Gastrocnemius medialis (tissue), 4 donors: Measurements from ENCODE around the gene CHST8. TPM values are rescaled to one million over a fixed set of nuclear protein-coding genes. Genes with fewer than 3 reads are reported as not detected.

Experiments used
- ATAC-seq, 2 donors: fragments of 150-250 bp; one replicate each; pipeline ENCODE4 v1.9.1; 2016
- DNase-seq, 2 donors: peaks; one replicate each; pipeline ENCODE4 v3.0.0-alpha.2; 2019
- H3K27ac ChIP-seq, 4 donors: fragments of 200-600 bp; sonication (generic); 1 replicate in 1 of 4; 2 replicates in 3 of 4; pipeline ENCODE4 v1.5.1; 2016 to 2018; ENCODE audit warnings: mild to moderate bottlenecking in 2 of 4, moderate library complexity in 1 of 4
- H3K27me3 ChIP-seq, 3 donors: fragments of 200-600 bp; sonication (generic) in 2 of 3; 1 replicate in 1 of 3; 2 replicates in 2 of 3; pipeline versions ENCODE4 v1.5.1 to v1.6.0; 2016 to 2019; ENCODE audit warnings: mild to moderate bottlenecking in 1 of 3, moderate library complexity in 1 of 3
- H3K36me3 ChIP-seq, 2 donors: fragments of 200-600 bp; sonication (generic) in 1 of 2; one replicate each; pipeline ENCODE4 v1.5.1; 2017 to 2018
- H3K4me1 ChIP-seq, 2 donors: fragments of 200-600 bp; sonication (generic) in 1 of 2; one replicate each; pipeline ENCODE4 v1.5.1; 2016 to 2017; ENCODE audit warnings: mild to moderate bottlenecking in 2 of 2
- H3K4me3 ChIP-seq, 4 donors: fragments of 200-600 bp; sonication (generic) in 3 of 4; 1 replicate in 1 of 4; 2 replicates in 3 of 4; pipeline ENCODE4 v1.5.1; 2016 to 2019; ENCODE audit warnings: mild to moderate bottlenecking in 2 of 4
- H3K9me3 ChIP-seq, 3 donors: fragments of 200-600 bp; sonication (generic) in 2 of 3; 1 replicate in 1 of 3; 2 replicates in 2 of 3; pipeline ENCODE4 v1.5.1; 2016 to 2019
- POLR2A ChIP-seq, 2 donors: fragments of 450-650 bp; IDR thresholded peaks; one replicate each; pipeline ENCODE4 v1.6.1; 2017; ENCODE audit warnings: antibody characterized with exemption in 2 of 2, mild to moderate bottlenecking in 2 of 2, moderate library complexity in 2 of 2
- in situ Hi-C, 4 donors: fragments of 200-750 bp; cut with MboI; loops; one replicate each; pipeline versions ENCODE4 v1.15.0 to v1.8.0; 2017; ENCODE audit warnings: low sequenced_read_pairs in 4 of 4
- intact Hi-C: fragments of 100-400 bp; cut with DNase I; formaldehyde crosslinking; loops from one replicate; pipeline ENCODE4 v1.15.1; 2023; ENCODE audit warnings: low total_unique reads
- total RNA-seq, 4 donors: library from RNA; depleted of rRNA; stranded (reverse); fragments of >200 nt; gene quantifications; one replicate each; pipeline versions ENCODE4 v1.1.0 to v1.2.3, GENCODE V29; 2016
- TF ChIP-seq, protein P1 (sequence below), 5 experiments: fragments of 450-650 bp in 3 of 5; fragments of 200-600 bp in 2 of 5; sonication (generic) in 2 of 5; IDR thresholded peaks in 4 of 5; conservative IDR thresholded peaks in 1 of 5; 1 replicate in 4 of 5; 2 replicates in 1 of 5; pipeline ENCODE4 v1.5.1; 2016 to 2019; ENCODE audit warnings: antibody characterized with exemption in 5 of 5, mild to moderate bottlenecking in 3 of 5, moderate library complexity in 3 of 5

Gene CHST8
- total RNA-seq, 4 donors from 2014 or later = 0.29 to 0.46 TPM; not detected in 2

DNA sequence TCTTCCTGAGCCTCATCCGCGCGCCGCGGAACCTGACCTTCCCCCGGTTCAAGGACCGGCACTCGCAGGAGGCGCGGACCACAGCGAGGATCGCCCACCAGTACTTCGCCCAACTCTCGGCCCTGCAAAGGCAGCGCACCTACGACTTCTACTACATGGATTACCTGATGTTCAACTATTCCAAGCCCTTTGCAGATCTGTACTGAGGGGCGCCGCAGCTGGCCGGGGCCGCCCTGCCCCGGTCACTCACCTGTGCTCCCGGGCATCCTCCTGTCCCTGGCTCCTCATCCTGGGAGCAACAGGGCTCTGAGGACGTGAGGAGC is 151.1 kb downstream of the CHST8 start:
- DNase-seq (no peak), ATAC-seq (no peak)
- Histone ChIP-seq H3K9me3 (no peaks in the 10 kb centered on the region), H3K27me3 (peaks cover 0 to 5% (median 0%) of the 10 kb centered on the region in 3 donors), H3K4me1 (no peaks in the 10 kb centered on the region), H3K4me3 (no peak overlapping the region), H3K27ac (no peak overlapping the region), H3K36me3 (no peaks in the 10 kb centered on the region)
- intact Hi-C loops = loop anchor here (5.0 kb wide), 2 partner anchors 356 to 531 kb away; no protein-coding TSS in a partner anchor
- TF ChIP-seq POLR2A (IDR thresholded peaks at IDR 0.05) = no peak
- in situ Hi-C loops = loop anchor here (10.0 to 25.0 kb wide), 4 partner anchors 322 to 536 kb away; partner anchors contain the start of gene SLC7A10 (in 3 of the 4)

DNA sequence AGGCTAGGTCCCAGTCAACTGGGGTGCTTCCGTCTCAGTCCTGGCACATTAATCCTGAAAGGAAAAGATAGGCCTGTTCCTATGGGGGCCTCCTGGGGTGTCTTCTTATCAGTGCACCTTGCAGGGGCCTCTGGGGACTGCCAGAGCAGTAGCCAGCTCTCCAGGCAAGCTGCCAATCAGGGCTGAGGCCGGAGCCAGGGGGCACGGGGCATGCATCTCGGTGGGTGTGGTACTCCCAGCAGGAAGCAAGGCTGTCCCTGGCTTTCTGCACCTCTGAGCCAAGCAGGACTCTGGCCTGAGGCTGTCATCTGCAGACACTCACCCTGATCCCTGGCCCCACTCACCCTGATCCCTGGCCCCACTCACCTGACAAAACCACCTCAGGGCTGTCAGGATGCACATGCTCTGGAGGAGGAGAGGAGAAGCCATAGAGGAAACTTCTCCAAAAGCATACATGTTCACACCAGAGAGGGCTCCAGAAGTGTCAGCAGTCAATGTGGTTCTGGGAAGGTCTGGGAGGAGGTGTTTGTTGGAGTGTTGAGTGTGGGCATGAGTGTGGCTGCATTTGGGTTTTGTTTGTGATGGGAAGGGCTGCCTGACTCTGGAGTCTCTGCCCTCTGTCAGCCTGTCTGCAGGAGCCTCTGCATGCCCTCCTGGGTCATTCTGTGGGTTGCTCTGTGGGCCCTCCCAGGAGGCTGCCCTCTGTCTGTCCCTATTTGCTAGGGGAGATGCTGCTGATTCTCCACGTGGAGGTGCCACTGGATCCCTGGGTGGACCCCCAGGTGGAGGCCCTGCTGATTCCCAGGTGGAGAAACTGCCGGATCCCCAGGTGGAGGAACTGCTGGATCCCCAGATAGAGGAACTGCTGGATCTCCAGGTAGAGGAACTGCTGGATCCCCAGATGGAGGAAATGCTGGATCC is 152.2 kb downstream of the CHST8 start:
- peaks cover 3% of the 10 kb centered on the region in 2 donors for H3K4me1 ChIP-seq
- H3K27ac ChIP-seq = no peak overlapping the region
- TF ChIP-seq, protein P1, sequence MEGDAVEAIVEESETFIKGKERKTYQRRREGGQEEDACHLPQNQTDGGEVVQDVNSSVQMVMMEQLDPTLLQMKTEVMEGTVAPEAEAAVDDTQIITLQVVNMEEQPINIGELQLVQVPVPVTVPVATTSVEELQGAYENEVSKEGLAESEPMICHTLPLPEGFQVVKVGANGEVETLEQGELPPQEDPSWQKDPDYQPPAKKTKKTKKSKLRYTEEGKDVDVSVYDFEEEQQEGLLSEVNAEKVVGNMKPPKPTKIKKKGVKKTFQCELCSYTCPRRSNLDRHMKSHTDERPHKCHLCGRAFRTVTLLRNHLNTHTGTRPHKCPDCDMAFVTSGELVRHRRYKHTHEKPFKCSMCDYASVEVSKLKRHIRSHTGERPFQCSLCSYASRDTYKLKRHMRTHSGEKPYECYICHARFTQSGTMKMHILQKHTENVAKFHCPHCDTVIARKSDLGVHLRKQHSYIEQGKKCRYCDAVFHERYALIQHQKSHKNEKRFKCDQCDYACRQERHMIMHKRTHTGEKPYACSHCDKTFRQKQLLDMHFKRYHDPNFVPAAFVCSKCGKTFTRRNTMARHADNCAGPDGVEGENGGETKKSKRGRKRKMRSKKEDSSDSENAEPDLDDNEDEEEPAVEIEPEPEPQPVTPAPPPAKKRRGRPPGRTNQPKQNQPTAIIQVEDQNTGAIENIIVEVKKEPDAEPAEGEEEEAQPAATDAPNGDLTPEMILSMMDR (IDR thresholded peaks at IDR 0.05 in 4 of 5, conservative IDR thresholded peaks at IDR 0.05 in 1 of 5) = no peak
- no peak for TF ChIP-seq POLR2A (IDR thresholded peaks at IDR 0.05)
- H3K27me3 ChIP-seq = peaks cover 0 to 8% (median 1%) of the 10 kb centered on the region in 3 donors
- no peaks in the 10 kb centered on the region for H3K36me3 ChIP-seq
- no peak overlapping the region for H3K4me3 ChIP-seq
- DNase-seq (no peak), ATAC-seq (no peak)
- no peaks in the 10 kb centered on the region for H3K9me3 ChIP-seq
- in situ Hi-C loops = loop anchor here (10.0 to 25.0 kb wide), 4 partner anchors 321 to 537 kb away; partner anchors contain the start of gene SLC7A10 (in 3 of the 4)
- intact Hi-C loops = loop anchor here (5.0 kb wide), 2 partner anchors 357 to 532 kb away; no protein-coding TSS in a partner anchor

DNA sequence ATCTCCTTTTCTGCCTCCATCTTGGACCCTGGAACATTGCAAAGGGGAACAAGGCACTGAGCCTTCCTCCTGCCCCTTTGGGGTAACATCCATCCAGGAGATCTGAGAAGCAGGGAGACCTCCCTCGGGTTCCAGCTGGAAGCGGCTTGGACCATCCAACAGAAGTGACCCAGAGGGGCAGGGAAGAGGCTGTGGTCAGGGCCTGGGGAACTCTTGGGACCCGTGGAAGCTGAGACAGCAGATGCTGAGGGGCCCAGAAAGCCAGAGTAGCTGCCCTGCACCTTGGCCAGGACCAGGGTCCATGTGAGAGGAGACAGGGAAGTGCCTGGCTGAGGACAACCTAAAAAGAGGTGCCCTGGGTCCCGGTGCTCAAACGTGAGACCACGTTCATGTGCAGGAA is 153.0 kb downstream of the CHST8 start:
- H3K36me3 ChIP-seq = no peaks in the 10 kb centered on the region
- intact Hi-C loops (loop anchor here (5.0 kb wide), 2 partner anchors 357 to 532 kb away; no protein-coding TSS in a partner anchor), in situ Hi-C loops (loop anchor here (10.0 to 25.0 kb wide), 6 partner anchors 213 to 537 kb away; partner anchors contain the start of gene SLC7A10 (in 3 of the 4))
- no peaks in the 10 kb centered on the region for H3K9me3 ChIP-seq
- peaks cover 3% of the 10 kb centered on the region in 2 donors for H3K4me1 ChIP-seq
- no peak for TF ChIP-seq POLR2A (IDR thresholded peaks at IDR 0.05)
- TF ChIP-seq, protein P1 (IDR thresholded peaks at IDR 0.05 in 4 of 5, conservative IDR thresholded peaks at IDR 0.05 in 1 of 5) = no peak
- H3K27me3 ChIP-seq = peaks cover 0 to 7% (median 5%) of the 10 kb centered on the region in 3 donors
- no peak overlapping the region for H3K4me3 ChIP-seq
- DNase-seq (no peak), ATAC-seq (no peak)
- no peak overlapping the region for H3K27ac ChIP-seq

DNA sequence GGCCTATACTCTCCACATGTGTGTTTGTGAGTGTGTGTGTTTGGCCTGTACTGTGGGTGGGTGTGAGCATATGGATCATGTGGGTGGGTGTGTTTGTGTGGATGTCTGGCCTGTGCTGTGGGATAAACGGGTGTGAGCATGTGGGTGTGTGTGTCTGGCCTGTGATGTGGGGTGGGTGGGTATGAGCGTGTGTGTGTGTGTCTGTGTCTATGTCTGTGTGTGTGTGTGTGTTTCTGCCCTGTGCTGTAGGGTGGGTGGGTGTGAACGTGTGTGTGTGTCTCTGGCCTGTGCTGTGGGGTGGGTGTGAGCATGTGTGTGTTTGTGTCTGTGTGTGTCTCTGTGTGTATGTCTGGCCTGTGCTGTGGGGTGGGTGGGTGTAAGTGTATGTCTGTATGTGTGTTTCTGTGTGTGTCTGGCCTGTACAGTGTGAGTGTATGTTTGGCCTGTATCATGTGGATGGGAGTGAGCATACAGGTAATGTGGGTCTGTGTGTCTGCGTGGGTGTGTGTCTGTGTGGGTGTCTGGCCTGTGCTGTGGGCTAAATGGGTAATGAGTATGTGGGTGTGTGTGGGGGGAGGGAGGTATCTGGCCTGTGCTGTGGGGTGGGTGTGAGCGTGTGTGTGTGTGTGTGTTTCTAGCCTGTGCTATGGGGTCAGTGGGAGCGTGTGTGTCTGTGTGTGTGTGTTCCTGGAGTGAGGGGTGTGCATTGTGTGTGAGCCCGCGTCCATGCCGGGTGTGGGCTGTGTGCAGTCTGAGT is 154.2 kb downstream of the CHST8 start:
- H3K4me3 ChIP-seq = no peak overlapping the region
- H3K9me3 ChIP-seq = no peaks in the 10 kb centered on the region
- ATAC-seq (no peak), DNase-seq (no peak)
- intact Hi-C loops = no loop called here
- peaks cover 4 to 16% (median 14%) of the 10 kb centered on the region in 3 donors for H3K27me3 ChIP-seq
- in situ Hi-C loops = loop anchor here in 3 of 4 donors (10.0 to 25.0 kb wide), 4 partner anchors 211 to 351 kb away; no protein-coding TSS in a partner anchor
- TF ChIP-seq, protein P1 (IDR thresholded peaks at IDR 0.05 in 4 of 5, conservative IDR thresholded peaks at IDR 0.05 in 1 of 5) = no peak
- no peak for TF ChIP-seq POLR2A (IDR thresholded peaks at IDR 0.05)
- H3K36me3 ChIP-seq = no peaks in the 10 kb centered on the region
- H3K4me1 ChIP-seq = peaks cover 3% of the 10 kb centered on the region in 2 donors
- H3K27ac ChIP-seq = no peak overlapping the region
